Measurements from ENCODE around the gene DTX3.
"Not testable (repeated sequence)": the region's sequence is repeated elsewhere in the genome, so short reads cannot be mapped to it uniquely, and the experiment has no call there.

The DTX3 gene

DNA sequence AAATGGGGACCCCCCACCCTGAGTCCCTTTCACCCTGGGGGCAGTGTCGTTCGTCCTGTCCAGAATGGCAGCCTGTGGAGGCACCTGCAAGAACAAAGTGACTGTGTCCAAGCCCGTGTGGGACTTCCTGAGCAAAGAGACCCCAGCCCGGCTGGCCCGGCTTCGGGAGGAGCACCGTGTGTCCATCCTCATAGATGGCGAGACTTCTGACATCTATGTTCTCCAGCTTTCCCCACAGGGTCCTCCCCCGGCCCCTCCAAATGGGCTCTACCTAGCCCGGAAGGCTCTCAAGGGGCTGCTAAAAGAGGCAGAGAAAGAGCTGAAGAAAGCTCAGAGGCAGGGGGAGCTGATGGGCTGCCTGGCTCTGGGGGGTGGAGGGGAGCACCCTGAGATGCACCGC lies 2.2 kb downstream of the DTX3 start:
- DNase-seq (ENCODE audit: low read depth in 3 of 3): no peak

GRCh38 chr12:57607958-57608663 lies 3.5 kb downstream of the DTX3 start:
- DNase-seq (ENCODE audit: low read depth in 3 of 3): no peak

DNA sequence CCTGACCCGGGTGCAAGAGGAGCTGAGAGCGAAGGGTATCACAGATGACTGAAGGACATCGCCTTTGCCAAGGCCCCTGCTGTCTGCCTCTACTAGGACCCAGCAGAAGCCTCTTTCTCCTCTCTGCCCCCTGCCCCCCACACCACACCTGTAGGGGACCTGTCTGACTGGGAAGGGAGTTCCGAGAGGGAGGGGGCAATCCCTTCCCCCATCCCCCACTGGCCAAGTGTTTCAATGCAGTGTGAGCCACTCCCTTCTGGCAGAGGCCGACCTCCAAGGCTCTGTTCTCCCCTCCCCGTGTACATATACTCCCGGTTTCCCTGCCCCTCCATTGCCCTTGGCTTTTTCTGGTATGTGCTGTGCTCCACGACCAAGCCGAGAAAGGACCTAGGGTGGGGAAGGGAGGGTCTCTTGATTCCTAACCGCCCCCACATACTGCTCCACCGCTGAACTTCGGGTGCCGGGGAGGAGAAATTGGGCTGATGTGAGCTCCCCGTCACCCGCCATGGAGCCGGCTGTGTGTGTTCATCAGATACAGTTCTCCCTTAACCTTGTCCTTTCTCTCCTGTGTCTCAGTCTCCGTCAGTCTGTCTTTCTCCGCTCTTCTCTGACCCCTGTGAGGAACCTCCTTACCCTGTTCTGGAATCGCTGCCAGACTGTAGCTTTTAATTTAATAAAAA lies 4.6 kb downstream of the DTX3 start:
- DNase-seq (ENCODE audit: low read depth in 3 of 3): no peak

DNA sequence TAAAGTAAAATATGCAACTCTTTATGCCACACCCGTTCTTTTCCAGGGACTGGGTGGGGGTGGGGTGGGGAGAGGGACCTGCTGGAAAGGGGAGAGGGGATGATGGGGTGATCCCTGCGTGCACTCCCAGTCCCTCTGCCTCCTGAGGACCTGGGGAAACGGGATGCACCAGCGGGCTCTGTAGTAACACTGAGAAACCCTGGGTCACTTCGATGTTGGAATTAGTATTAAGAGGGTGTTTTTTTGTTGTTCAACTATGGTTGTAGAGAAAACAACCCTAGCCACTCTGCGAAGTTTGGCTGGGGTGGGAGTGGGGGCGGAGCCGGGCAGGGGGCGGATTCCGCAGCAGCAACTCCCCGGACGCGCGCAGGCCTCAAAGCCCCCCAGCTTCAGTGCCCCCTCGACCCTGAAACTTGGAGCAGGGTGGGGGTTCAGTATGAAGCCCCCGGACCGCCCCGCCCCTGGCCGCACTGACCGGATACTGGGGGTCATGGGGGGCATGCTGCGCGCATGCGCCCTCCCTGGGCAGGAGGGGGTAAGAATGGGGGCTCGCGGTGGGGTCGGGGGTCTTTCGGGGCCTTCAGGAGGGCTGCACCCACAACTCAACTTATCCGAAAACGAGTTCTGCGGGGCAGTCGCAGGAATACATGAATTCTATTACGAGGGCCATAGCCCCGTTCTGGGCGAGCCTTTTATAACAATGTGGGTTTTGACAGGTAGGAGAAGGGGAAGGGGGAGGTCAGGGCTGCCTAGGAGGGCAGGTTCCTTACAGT lies 5.3 kb downstream of the DTX3 start:
- DNase-seq (ENCODE audit: low read depth in 3 of 3): no peak

- no peak for DNase-seq (ENCODE audit: low read depth in 3 of 3)
Observed at GRCh38 chr12:57610554-57611107, 6.0 kb downstream of the DTX3 start.

- DNase-seq (ENCODE audit: low read depth in 3 of 3): peak in 1 of 3 experiments; percentile 51
Observed at GRCh38 chr12:57611108-57611826, 6.6 kb downstream of the DTX3 start, which contains the start of gene ARHGEF25. Gene ARHGEF25, plus strand, starts transcription at chr12:57611435. Its CDS starts 460 bp downstream, at chr12:57611895.

DNA sequence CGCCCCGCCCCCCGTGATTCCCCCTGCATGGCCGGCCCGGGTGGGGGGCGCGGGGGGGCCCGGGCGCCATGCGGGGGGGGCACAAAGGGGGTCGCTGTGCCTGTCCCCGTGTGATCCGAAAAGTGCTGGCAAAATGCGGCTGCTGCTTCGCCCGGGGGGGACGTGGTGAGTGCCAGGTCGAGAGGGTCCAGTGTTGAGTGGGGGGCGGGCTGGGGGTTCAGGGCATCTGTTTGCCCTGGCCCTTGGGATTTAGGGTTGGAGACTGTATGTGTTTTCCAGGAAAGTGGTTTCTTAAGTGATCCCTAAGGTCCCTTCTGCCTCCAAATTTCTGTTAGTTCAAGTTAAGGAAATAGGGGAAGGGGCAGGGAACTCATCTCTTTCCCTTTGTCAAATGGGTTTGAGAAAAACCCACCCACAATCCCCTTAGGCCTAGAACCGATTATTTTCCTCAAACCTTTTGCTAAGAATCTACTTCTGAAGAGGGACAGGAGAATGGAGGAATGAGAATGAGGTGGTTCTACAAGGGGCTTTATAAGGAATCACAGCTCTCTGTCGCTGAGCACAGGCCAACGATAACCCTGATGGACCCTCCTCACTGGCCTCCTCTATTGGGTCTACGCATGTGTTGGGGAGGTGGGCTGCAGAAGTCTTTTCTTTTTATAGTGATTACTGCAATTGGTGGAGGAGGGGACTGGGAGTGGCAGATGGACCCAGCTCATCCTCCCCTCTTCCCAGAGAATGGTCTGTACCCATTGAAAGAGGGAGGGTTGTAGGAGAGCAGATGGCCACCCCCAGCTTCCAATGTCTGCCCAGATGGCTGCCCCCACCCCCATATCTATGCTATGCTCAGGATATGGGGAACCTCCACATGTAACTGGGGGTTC lies 7.4 kb downstream of the DTX3 start:
- no peak for DNase-seq (ENCODE audit: low read depth in 3 of 3)

- no peak for DNase-seq (ENCODE audit: low read depth in 3 of 3)
Observed at GRCh38 chr12:57612711-57613426, 8.2 kb downstream of the DTX3 start.

DNA sequence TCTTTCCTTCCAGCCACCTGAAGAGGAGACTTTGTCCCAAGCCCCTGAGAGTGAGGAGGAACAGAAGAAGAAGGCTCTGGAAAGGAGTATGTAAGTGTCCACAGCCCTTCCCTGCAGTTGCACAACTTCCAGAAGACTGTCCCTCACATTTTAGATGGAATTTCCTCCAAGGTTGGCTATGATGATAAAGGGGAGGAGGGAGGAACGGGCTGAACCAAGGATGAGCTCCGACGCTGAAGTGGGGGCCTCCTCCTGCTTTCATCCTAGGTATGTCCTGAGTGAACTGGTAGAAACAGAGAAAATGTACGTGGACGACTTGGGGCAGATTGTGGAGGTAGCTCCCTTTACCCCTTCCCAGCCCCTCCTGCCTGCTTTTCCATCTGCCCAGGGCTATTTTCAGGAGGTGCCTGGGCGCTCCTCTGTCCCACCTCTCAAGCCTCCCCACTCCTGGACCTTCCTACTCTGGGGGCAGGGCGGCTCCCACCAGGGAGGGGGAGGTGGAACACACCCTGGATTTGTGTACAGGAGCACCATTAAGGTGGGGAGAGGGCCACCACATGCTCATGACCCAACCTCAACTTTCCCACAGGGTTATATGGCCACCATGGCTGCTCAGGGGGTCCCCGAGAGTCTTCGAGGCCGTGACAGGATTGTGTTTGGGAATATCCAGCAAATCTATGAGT lies 8.9 kb downstream of the DTX3 start:
- DNase-seq (ENCODE audit: low read depth in 3 of 3): no peak

DNA sequence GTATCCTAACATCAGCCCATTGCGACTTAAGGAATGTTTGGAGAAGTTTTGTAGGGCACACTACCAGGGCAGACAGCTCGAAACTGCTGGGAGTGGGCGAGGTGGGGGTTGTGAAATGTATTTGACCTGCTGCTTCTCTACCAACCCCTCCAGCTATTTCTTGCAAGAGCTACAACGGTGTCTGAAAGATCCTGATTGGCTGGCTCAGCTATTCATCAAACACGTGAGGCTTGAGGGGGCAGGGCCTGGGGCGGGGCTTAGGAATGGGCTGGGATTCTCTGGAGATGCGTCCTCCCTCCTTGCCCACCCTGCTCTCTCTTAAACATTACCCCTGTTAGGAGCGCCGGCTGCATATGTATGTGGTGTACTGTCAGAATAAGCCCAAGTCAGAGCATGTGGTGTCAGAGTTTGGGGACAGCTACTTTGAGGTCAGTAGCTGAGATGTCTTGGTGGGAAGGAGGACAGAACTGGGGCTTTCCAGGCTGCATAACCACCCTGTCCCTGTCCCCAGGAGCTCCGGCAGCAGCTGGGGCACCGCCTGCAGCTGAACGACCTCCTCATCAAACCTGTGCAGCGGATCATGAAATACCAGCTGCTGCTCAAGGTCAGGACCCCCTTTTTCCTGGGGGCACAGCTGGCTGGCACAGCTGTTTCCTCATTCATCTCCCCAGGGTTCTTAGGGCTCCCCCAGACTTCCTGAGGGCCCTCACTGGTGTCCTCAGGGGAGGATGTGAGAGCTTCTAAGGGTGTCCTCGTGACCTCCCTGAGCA lies 9.7 kb downstream of the DTX3 start:
- DNase-seq (ENCODE audit: low read depth in 3 of 3): no peak

DNA sequence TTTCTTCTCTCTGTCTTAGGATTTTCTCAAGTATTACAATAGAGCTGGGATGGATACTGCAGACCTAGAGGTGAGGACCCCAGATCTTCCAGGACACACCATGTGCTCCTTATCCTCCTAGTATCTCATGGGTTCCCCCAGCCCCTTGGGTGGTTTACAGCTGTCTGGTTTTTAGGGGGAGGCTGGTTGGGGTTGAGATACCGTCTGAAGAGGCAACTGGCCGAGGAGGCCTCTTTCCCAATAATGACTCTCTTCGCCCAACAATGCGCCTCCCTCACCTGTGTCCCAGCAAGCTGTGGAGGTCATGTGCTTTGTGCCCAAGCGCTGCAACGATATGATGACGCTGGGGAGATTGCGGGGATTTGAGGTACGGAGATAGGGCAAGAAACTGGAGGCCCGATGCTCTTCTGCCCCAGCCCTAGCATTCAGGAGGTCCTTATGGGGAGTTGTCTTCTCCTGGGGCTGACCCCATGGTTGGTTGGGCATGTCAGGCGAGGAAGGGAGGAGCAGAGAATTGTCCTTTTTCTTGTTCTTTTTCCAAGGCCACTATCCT lies 10.4 kb downstream of the DTX3 start:
- no peak for DNase-seq (ENCODE audit: low read depth in 3 of 3)

- no peak for DNase-seq (ENCODE audit: low read depth in 3 of 3)
Observed at GRCh38 chr12:57615637-57616036, 11.0 kb downstream of the DTX3 start.

DNA sequence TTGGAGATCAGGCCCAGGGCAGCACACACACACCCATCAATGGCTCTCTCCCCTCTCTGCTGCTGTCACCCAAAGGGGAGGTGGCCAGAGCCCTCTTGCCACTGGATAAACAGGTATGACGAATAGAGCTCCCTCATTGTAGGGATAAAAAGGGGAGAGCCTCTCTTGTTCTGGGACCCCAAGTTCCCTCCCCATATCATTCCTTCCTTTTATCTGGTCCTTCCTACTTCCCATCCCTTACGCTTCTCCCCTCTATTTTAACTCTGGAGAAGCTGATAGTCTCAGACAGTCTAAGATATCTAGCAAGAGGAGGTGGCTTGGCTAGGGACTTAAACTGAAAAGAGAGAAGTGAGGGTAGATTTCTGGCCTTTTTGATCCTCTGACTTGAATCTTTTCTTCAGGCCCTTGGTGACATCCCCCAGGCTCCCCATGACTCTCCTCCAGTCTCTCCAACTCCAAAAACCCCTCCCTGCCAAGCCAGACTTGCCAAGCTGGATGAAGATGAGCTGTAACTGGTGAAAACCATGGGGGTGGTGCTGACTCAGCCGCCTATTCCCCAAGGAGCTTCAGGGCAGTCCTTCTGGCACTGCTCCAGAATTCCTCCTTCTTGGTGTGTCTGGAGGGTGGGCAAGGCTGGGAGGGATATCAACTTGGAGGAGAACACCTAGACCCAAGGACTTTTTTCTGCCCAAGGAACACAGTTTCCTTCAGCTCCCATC lies 11.9 kb downstream of the DTX3 start:
- no peak for DNase-seq (ENCODE audit: low read depth in 3 of 3)

DNA sequence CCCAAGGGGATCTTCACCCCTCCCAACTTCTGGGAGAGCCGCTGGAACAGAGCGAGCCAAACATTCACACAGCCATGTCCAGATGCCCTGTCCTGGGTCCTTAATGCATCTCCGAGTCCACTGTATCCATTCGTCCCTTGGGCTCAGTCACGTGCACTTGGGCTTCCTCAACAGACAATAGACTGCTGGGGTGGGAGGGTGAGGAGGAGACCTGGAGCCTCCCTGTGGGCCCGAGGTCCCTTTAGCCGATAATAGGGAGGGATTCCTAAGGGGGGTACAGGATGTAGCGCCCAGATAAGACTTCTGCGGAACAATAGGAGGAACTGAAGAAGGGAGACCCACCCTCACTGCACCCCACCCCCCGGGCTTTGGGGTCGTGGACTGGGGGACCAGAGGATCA lies 13.3 kb downstream of the DTX3 start:
- DNase-seq (ENCODE audit: low read depth in 3 of 3): no peak

DNA sequence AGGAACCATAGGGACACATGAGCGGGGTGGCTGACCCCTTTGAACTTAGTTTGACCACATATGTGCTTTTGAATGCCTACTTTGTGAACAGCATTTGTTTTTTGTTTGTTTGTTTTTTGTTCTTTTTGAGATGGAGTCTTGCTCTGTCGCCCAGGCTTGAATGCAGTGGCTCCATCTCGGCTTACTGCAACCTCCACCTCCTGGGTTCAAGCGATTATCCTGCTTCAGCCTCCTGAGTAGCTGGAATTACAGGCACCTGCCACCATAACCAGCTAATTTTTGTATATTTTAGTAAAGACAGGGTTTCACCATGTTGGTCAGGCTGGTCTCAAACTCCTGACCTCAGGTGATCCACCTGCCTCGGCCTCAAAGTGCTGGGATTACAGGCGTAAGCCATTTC lies 13.8 kb downstream of the DTX3 start:
- not testable (repeated sequence) for DNase-seq (ENCODE audit: low read depth in 3 of 3)

- DNase-seq (ENCODE audit: low read depth in 3 of 3): no peak
Observed at GRCh38 chr12:57618966-57619433, 14.4 kb downstream of the DTX3 start.

- no peak for DNase-seq (ENCODE audit: low read depth in 3 of 3)
Observed at GRCh38 chr12:57619434-57620244, 15.0 kb downstream of the DTX3 start.
